OCI-LY1 (cell line): ENCODE results near the gene ZNF862.

Source experiments
- H2AFZ ChIP-seq: fragments of 200-600 bp; sonication (generic), shearing (Covaris generic); 2 replicates; pipeline ENCODE4 v1.6.0; 2014; ENCODE audit warnings: antibody characterized with exemption, mild to moderate bottlenecking, low read length
- H3F3A ChIP-seq: fragments of 200-600 bp; sonication (generic), shearing (Covaris generic); 2 replicates; pipeline ENCODE4 v1.6.0; 2014; ENCODE audit warnings: mild to moderate bottlenecking, antibody characterized with exemption, low read length, moderate library complexity; ENCODE audit not compliant: insufficient read depth
- H3K27ac ChIP-seq: fragments of 200-600 bp; sonication (generic); 2 replicates; pipeline ENCODE4 v1.5.1; 2014; ENCODE audit warnings: low read length, mixed run types, mild to moderate bottlenecking, low read depth; ENCODE audit not compliant: poor library complexity, severe bottlenecking
- H3K27me3 ChIP-seq: fragments of 200-600 bp; sonication (generic); 2 replicates; pipeline ENCODE4 v1.6.0; 2014; ENCODE audit warnings: antibody characterized with exemption, mild to moderate bottlenecking, low read length, moderate library complexity; ENCODE audit not compliant: insufficient read depth
- H3K36me3 ChIP-seq: fragments of 200-600 bp; sonication (generic); 2 replicates; pipeline ENCODE4 v1.6.1; 2014; ENCODE audit warnings: mild to moderate bottlenecking, antibody characterized with exemption, low read length, moderate library complexity, mixed read lengths; ENCODE audit not compliant: insufficient read depth
- H3K4me1 ChIP-seq: fragments of 200-600 bp; sonication (generic); 2 replicates; pipeline ENCODE4 v1.5.1; 2014; ENCODE audit warnings: mild to moderate bottlenecking, low read length, moderate library complexity; ENCODE audit not compliant: insufficient read depth, severe bottlenecking
- H3K4me2 ChIP-seq: fragments of 200-600 bp; sonication (generic), shearing (Covaris generic); 2 replicates; pipeline ENCODE4 v1.6.1; 2014; ENCODE audit warnings: low read length
- H3K4me3 ChIP-seq: fragments of 200-600 bp; sonication (generic); 2 replicates; pipeline ENCODE4 v1.5.1; 2014; ENCODE audit warnings: low read length, low read depth, mild to moderate bottlenecking, mixed read lengths; ENCODE audit not compliant: poor library complexity, severe bottlenecking
- H3K79me2 ChIP-seq: fragments of 200-600 bp; shearing (Covaris generic); 2 replicates; pipeline ENCODE4 v1.6.1; 2016; ENCODE audit warnings: mixed run types, low read length, mixed read lengths; ENCODE audit not compliant: insufficient read depth
- H3K9ac ChIP-seq: fragments of 200-600 bp; sonication (generic), shearing (Covaris generic); 2 replicates; pipeline ENCODE4 v1.6.1; 2014; ENCODE audit warnings: mild to moderate bottlenecking, low read length, mixed read lengths
- H3K9me2 ChIP-seq: fragments of 200-600 bp; sonication (generic), shearing (Covaris generic); 2 replicates; pipeline ENCODE4 v1.6.1; 2014; ENCODE audit warnings: low read depth, mild to moderate bottlenecking, low read length, mixed read lengths
- H3K9me3 ChIP-seq: fragments of 200-600 bp; shearing (Covaris generic); 2 replicates; pipeline ENCODE4 v1.6.1; 2014; ENCODE audit warnings: low read length, mixed read lengths
- H4K20me1 ChIP-seq: fragments of 200-600 bp; sonication (generic), shearing (Covaris generic); 2 replicates; pipeline ENCODE4 v1.6.0; 2016; ENCODE audit warnings: mild to moderate bottlenecking, low read length; ENCODE audit not compliant: insufficient read depth
- EZH2 ChIP-seq: fragments of 200-600 bp; sonication (generic), shearing (Covaris generic); IDR thresholded peaks from 2 replicates; pipeline ENCODE4 v1.8.0; 2017; ENCODE audit warnings: borderline replicate concordance, mixed run types, mild to moderate bottlenecking, antibody characterized with exemption, low read length, moderate library complexity, mixed read lengths
- TF ChIP-seq, protein P1 (sequence below): fragments of 200-600 bp; sonication (generic), shearing (Covaris generic); IDR thresholded peaks from 2 replicates; pipeline ENCODE4 v1.5.1; 2017; ENCODE audit warnings: mild to moderate bottlenecking, antibody characterized with exemption, low read length, moderate library complexity, mixed read lengths

The ZNF862 gene

DNA sequence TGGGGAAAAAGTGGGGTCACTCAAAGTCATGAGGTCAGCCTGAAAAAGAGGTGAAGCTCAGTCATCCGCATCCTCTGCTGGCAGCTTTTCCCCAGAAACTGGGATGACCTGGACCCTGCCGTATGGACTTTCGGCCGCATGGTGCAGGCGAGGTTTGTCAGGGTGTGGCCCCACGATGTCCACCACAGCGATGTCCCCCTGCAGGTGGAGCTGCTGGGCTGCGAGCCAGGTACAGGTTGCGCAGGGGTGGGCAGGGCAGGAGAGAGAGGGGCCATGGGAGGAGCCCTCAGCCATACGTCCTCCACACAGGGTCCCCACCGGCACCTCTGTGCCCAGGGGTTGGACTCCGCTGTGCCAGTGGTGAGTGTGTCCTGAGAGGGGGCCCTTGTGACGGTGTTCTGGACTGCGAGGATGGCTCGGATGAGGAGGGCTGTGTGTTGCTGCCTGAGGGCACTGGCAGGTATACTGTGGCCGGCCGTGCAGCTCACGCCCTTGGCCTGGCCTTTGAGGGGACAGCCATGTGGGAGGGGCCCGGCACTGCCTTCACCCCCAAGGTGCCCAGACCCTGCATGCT lies 41.8 kb upstream of the ZNF862 start:
- Histone ChIP-seq H3K27me3 (no peaks in the 10 kb centered on the region), H3K9ac (no peak overlapping the region), H3K27ac (no peak overlapping the region), H3K4me2 (no peak overlapping the region), H3F3A (no peaks in the 10 kb centered on the region), H4K20me1 (no peaks in the 10 kb centered on the region), H3K4me3 (no peak overlapping the region), H2AFZ (no peak overlapping the region), H3K36me3 (no peaks in the 10 kb centered on the region), H3K9me2 (no peaks in the 10 kb centered on the region), H3K79me2 (no peaks in the 10 kb centered on the region), H3K4me1 (no peaks in the 10 kb centered on the region), H3K9me3 (no peaks in the 10 kb centered on the region)
- TF ChIP-seq EZH2 = no peak
- TF ChIP-seq, protein P1, sequence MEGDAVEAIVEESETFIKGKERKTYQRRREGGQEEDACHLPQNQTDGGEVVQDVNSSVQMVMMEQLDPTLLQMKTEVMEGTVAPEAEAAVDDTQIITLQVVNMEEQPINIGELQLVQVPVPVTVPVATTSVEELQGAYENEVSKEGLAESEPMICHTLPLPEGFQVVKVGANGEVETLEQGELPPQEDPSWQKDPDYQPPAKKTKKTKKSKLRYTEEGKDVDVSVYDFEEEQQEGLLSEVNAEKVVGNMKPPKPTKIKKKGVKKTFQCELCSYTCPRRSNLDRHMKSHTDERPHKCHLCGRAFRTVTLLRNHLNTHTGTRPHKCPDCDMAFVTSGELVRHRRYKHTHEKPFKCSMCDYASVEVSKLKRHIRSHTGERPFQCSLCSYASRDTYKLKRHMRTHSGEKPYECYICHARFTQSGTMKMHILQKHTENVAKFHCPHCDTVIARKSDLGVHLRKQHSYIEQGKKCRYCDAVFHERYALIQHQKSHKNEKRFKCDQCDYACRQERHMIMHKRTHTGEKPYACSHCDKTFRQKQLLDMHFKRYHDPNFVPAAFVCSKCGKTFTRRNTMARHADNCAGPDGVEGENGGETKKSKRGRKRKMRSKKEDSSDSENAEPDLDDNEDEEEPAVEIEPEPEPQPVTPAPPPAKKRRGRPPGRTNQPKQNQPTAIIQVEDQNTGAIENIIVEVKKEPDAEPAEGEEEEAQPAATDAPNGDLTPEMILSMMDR = no peak

DNA sequence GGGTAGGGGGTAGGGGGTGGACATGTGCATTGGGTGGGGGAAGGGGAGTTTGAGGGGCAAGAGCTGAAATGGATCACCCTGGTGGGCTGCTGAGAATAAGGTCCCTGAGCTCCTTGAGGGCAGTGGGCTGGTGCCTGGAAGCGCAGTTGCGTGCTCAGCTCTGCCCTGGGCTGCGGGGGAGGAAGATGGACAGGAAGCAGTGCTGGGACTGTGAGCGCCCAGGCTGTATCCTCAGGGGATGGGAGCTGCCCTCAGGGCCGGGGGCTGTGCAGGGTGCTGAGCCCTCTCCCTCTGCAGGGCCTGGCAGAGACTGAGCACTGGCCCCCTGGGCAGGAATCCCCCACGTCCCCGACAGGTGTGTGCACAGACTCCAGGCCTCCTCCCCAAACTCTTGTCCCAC lies 40.4 kb upstream of the ZNF862 start:
- no peak overlapping the region for H3K27ac ChIP-seq
- no peaks in the 10 kb centered on the region for H4K20me1 ChIP-seq
- no peaks in the 10 kb centered on the region for H3K79me2 ChIP-seq
- H3K9me2 ChIP-seq = no peaks in the 10 kb centered on the region
- no peak overlapping the region for H3K4me3 ChIP-seq
- H3K36me3 ChIP-seq = no peaks in the 10 kb centered on the region
- H3K9ac ChIP-seq = no peak overlapping the region
- no peaks in the 10 kb centered on the region for H3K9me3 ChIP-seq
- no peaks in the 10 kb centered on the region for H3K27me3 ChIP-seq
- TF ChIP-seq, protein P1 = no peak
- no peak for TF ChIP-seq EZH2
- no peaks in the 10 kb centered on the region for H3K4me1 ChIP-seq
- H2AFZ ChIP-seq = no peak overlapping the region
- H3K4me2 ChIP-seq = no peak overlapping the region
- no peaks in the 10 kb centered on the region for H3F3A ChIP-seq

DNA sequence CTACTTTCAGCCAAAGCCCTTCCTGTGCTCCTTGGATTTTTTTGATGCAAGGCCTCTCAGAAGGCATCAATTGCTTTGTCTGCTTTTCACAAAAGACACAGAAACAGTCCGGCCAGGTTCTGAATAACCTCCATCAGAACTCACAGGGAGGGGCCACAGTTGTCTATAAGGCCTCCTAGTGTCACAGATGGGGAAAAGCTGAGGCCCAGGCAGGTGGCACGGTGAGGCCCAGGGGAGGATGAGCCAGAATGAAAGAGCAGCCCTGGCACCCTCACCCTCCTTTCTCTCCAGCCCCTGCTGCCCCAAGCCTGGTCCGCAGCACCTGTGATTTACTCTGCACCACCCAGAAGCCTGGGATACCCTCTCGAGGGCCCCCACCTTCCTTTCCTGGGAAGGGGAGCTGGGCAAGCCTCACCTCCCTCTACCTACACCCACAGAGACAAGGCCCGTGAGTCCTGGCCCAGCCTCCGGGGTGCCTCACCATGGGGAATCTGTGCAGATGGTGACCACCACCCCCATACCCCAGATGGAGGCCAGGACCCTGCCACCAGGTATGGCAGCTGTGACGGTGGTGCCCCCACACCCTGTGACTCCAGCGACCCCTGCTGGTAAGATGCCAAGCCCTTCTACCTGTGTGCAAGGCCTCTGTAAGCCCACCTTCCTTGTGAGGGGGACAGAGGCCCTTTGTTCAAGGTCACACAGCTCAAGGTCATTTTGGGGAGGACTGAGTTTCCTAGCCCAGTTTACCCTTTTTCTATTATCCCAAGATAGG lies 38.6 kb upstream of the ZNF862 start:
- H3F3A ChIP-seq = no peaks in the 10 kb centered on the region
- H2AFZ ChIP-seq = no peak overlapping the region
- TF ChIP-seq, protein P1 = peak; percentile 96
- TF ChIP-seq EZH2 = no peak
- no peak overlapping the region for H3K27ac ChIP-seq
- no peak overlapping the region for H3K9ac ChIP-seq
- H3K36me3 ChIP-seq = no peaks in the 10 kb centered on the region
- H4K20me1 ChIP-seq = no peaks in the 10 kb centered on the region
- H3K4me3 ChIP-seq = no peak overlapping the region
- H3K4me1 ChIP-seq = no peaks in the 10 kb centered on the region
- H3K9me2 ChIP-seq = no peaks in the 10 kb centered on the region
- no peaks in the 10 kb centered on the region for H3K27me3 ChIP-seq
- no peak overlapping the region for H3K4me2 ChIP-seq
- no peaks in the 10 kb centered on the region for H3K79me2 ChIP-seq
- no peaks in the 10 kb centered on the region for H3K9me3 ChIP-seq
